GM12873 (cell line): ENCODE measurements around the gene HOXC12.

Source experiments
- TF ChIP-seq, protein P1 (sequence below): IDR thresholded peaks from 2 replicates; pipeline ENCODE4 v1.5.1; 2012; ENCODE audit warnings: low read depth, mild to moderate bottlenecking, moderate library complexity, low read length, control low read depth; ENCODE audit not compliant: insufficient read depth; ENCODE audit errors: missing control alignments

Gene HOXC12, protein sequence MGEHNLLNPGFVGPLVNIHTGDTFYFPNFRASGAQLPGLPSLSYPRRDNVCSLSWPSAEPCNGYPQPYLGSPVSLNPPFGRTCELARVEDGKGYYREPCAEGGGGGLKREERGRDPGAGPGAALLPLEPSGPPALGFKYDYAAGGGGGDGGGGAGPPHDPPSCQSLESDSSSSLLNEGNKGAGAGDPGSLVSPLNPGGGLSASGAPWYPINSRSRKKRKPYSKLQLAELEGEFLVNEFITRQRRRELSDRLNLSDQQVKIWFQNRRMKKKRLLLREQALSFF

DNA sequence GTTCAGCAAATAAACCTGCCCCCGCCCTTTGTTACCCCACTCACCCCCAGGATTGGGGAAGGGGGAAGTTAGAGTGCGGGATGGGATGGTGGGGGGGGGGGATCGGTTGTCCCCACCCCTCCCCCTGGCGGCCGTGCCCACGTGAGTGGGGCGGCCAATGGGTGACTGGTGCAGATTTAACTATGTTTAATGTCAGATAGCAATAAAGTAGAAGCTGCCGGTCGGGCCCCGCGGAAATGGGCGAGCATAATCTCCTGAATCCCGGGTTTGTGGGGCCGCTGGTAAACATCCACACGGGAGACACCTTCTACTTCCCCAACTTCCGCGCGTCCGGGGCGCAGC, at the start of gene HOXC12:
Gene HOXC12 (plus strand): TSS at position 210 of the 342 bp plus-strand sequence. CDS start 27 bp downstream, at position 237.
- TF ChIP-seq, protein P1, sequence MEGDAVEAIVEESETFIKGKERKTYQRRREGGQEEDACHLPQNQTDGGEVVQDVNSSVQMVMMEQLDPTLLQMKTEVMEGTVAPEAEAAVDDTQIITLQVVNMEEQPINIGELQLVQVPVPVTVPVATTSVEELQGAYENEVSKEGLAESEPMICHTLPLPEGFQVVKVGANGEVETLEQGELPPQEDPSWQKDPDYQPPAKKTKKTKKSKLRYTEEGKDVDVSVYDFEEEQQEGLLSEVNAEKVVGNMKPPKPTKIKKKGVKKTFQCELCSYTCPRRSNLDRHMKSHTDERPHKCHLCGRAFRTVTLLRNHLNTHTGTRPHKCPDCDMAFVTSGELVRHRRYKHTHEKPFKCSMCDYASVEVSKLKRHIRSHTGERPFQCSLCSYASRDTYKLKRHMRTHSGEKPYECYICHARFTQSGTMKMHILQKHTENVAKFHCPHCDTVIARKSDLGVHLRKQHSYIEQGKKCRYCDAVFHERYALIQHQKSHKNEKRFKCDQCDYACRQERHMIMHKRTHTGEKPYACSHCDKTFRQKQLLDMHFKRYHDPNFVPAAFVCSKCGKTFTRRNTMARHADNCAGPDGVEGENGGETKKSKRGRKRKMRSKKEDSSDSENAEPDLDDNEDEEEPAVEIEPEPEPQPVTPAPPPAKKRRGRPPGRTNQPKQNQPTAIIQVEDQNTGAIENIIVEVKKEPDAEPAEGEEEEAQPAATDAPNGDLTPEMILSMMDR = no peak

DNA sequence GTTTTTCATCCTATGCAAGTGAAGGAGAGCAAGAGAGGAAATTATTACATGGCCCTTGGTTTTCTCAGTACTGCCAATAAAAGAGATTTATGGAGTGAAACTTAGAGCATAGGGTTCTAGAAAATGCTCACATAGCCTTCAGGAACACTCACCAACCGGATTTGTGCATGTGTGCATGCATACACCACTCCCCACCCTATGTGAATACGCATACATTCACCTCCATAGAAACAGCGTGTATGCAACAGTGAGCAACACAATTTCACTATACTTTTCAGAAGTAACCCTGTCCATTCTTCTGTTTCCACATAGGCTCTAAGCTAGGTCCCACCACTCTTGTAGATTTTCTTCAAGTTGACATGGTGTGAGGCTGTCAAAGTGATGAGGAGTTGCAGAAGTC, 47.6 kb upstream of the HOXC12 start:
- TF ChIP-seq, protein P1 = no peak

DNA sequence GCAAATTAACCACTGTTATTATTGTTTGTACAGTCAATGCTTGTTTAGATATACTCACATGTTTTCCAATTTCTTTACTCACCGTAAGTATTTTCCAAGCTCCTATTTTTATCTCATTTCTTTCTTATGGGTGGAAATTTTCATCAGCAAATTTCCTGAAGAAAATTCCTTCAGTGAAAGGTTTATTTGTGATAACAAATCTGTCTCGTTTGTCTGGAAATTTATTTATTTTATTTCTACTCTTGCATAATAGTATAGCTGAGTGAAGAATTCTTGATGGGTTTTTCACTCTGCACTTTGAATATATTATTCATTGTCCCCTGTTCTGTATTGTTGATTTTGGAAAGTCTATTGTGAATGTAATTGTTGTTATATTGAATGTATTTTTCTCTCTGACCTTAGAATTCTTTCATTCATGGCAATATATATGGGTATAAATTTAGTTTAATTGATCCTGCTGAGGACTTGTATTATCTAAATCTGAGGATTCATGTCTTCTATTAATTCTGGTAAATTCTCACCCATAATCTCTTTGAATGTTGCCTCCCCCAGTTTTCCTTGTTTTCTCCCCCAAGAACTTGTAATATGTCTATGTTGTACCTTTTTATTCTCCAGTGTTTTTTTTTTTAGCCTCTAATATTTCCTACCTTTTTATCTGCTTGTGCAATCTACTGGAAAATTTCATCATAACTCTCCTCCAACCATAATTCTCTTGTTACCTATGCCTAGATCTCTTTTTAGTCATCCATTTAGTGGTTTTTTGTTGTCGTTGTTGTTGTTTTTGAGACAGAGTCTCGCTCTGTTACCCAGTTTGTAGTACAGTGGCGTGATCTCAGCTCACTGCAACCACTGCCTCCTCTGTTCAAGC, 37.7 kb upstream of the HOXC12 start:
- TF ChIP-seq, protein P1 = no peak

DNA sequence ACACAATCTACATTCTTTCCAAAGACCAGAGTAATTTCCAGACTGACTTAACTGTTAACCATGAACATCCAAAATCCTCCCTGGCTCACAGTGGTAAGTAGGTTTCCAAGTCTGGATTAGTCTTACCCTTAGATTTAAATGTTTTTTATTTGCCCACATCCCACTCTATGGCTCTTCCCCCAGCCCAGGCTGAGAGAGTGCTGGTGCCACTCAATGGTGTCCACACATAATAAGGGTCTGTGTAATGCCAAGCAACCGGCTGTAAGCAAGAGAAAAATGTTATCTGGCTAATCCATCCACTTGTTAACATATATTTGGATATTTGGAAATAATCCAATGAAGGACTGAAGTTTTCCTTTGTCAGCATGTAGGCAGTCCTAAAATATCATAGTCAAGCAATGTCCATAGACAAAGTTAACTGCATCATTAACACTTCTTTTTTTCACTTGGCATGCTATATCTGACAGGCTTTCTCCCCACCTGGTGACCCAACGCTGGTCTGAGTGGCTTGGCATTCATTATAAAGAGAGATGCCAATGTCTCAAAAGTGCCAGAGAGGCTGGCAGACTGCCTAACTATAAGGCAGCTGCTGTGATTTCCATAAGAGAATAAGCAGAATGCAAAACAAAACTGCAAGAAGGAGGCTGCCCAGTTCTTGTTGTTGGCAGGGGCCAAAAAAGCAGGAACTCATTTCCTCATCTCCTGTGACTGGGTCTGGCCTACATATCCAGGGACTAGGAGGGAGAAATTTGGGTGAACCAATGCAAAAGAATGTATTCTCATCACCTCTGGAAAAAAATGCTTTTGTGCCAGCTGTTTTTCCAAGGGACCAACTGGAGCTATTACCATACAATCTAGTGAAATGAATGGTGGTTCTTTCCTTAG, 29.9 kb upstream of the HOXC12 start:
- TF ChIP-seq, protein P1 = no peak

DNA sequence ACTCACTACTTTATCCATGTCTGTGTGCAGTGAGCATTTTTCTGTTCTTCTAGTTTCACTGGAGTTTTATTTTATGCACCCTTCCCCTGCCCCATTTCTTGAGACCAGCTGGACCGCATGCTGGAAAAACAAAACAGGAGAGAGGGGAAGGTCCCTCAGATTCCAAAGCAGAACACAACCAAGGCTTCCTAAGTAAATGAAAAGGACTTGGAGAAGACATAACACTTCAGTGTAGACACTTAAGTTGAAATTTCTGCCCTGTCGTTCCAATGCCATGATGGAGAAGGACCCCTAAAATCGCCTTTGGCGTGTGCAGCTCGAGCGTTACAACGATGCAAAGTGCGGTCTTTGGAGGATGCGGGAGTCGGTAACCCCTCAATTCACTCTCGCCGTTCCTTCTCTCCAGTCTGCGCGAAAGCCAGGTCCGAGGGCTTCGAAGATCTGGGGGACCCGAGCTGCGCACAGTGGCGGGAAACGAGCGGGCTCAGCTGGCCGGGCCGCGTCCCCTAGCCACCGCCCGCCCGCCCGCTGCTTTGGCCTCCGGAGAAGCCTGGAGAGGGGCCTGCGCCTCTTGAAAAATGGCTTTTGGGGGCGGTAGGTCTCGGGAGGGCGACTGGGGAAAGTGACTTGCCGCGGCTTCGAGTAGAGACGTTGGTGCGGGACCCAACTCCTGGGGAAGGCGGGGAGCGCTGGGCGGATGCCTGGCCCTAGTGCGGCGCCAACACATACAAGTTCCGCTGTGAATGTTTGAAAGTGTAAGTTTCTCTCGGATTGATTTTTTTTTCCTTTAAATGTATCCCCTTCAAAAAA, 27.3 kb upstream of the HOXC12 start:
- TF ChIP-seq, protein P1 = no peak

DNA sequence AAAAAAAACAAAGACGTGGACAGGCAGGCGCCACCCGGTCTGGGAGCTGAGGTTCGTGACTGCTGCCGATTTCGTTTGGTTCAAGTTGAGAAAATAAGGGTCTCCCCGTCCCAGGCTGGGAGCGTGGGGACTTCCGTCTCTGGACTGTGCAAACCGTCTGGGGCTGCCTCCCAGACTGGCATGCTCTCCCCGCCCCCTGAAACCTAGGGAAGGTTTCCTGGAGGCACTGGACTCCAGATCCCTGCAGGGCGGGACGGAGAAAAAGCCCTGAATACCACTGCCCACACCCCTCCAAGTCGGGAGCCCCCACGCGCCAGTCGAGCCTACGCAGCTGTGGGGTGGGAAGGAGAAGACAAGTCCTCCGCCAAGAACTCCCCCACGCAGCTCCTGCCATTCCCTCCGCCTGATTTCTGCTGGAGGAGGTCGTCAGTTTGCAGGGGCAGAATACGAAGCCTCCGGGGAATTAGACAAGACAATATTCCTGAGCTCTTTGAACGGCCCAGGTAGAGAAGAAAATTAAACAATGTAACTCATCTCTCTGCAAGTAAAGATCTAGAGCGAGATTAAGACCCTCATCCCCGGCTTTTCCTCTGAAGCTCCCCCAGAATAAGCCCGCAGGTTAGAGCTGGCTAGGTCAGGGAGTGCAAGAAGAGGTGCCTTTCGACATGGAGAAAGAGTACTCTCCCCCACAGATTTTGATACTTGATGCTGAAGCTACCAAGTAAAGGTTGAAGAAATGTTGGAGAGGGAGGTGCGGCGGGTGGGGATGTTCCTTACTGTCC, 26.5 kb upstream of the HOXC12 start:
- TF ChIP-seq, protein P1 = no peak
